ENCODE results near the gene SRPK2. TPM values are rescaled to one million over a fixed set of nuclear protein-coding genes. Genes with fewer than 3 reads are reported as not detected.

Gene SRPK2
- polyA plus RNA-seq, 1 of the 3 experiments (the other 2 are of a cell fraction) = 15.4 TPM

- Histone ChIP-seq H3K79me2 (ENCODE audit: insufficient read depth) (peaks cover 10% of the 10 kb centered on the region; the same call in 1 of the 2 replicates), H3K9ac (no peak overlapping the region), H3K9me3 (no peaks in the 10 kb centered on the region), H3K27ac (ENCODE audit: low read depth in 2 of 2, low read length in 1 of 2) (no peak overlapping the region), H3K4me3 (ENCODE audit: low read depth in 2 of 2, low read length in 1 of 2) (no peak overlapping the region), H3K9me2 (no peaks in the 10 kb centered on the region), H3K27me3 (ENCODE audit: insufficient read depth) (no peaks in the 10 kb centered on the region), H3F3A (replicated peaks; ENCODE audit: insufficient read depth) (peaks cover 9% of the 10 kb centered on the region), H2AFZ (ENCODE audit: low read depth) (no peak overlapping the region), H3K4me2 (no peak overlapping the region), H3K4me1 (ENCODE audit: control insufficient read depth in 1 of 2, insufficient read depth in 2 of 2, low read depth in 1 of 2, low read length in 1 of 2) (peaks cover 0 to 11% of the 10 kb centered on the region in 2 experiments; a peak in 1 of 4 replicates), H3K36me3 (replicated peaks in 1 of 2; ENCODE audit: control insufficient read depth in 1 of 2, insufficient read depth in 2 of 2, low read length in 1 of 2) (peaks cover 4 to 29% of the 10 kb centered on the region in 2 experiments), H4K20me1 (ENCODE audit: insufficient read depth) (no peaks in the 10 kb centered on the region)
- TF ChIP-seq POLR2AphosphoS5 (IDR thresholded peaks at IDR 0.05; ENCODE audit: low read depth, low read length) = no peak
- TF ChIP-seq, protein P1, sequence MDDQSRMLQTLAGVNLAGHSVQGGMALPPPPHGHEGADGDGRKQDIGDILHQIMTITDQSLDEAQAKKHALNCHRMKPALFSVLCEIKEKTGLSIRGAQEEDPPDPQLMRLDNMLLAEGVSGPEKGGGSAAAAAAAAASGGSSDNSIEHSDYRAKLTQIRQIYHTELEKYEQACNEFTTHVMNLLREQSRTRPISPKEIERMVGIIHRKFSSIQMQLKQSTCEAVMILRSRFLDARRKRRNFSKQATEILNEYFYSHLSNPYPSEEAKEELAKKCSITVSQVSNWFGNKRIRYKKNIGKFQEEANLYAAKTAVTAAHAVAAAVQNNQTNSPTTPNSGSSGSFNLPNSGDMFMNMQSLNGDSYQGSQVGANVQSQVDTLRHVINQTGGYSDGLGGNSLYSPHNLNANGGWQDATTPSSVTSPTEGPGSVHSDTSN (IDR thresholded peaks at IDR 0.05) = no peak
- TF ChIP-seq RFX5 (IDR thresholded peaks at IDR 0.05; ENCODE audit: low read length) = no peak
- no peak for TF ChIP-seq TEAD4 (IDR thresholded peaks at IDR 0.05; ENCODE audit: borderline replicate concordance, insufficient read depth)
- TF ChIP-seq EZH2phosphoT487 (IDR thresholded peaks at IDR 0.05; ENCODE audit: borderline replicate concordance, low read depth) = no peak
- TF ChIP-seq MAX (IDR thresholded peaks at IDR 0.05; ENCODE audit: low read depth) = no peak
- TF ChIP-seq RXRA (IDR thresholded peaks at IDR 0.05; ENCODE audit: borderline replicate concordance, low read depth) = no peak
- DNase-seq = no peak
- WGBS (ENCODE audit: low lambda C conversion rate) = 84% methylated on average over 2 of the region's 2 CpGs
- ChIA-PET CTCF (interaction anchor here (0.9 to 1.5 kb wide), 5 partner anchors 13 to 276 kb away, joined by 3 to 5 read pairs (median 3); no protein-coding TSS in a partner anchor), POLR2A (no interaction called here)
These were observed 234.6 kb downstream of the SRPK2 start for GRCh38 chr7:105154084-105154483.

DNA sequence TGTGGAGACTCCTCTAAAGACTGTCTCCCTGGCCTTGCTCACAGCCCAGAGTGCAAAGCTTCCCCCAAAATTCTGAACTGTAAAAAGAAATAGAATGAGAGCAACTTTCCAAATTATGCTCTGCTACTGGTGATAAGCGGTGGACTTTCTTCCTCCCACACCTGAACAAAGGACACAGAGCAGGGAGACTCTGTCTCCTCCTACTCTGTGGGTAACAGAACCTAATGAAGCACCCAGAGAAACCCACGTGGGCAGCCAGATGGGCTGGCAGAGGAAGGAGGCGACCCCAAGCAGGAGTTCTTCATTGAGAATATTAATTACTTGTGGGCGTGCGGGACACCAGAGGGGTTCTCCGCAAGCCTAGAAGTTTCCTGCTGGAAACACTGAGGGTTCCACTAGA, 235.2 kb downstream of the SRPK2 start:
- CTCF ChIA-PET = interaction anchor here (0.9 to 1.5 kb wide), 8 partner anchors 11 to 436 kb away, joined by 3 to 6 read pairs (median 3); no protein-coding TSS in a partner anchor
- Histone ChIP-seq H2AFZ (ENCODE audit: low read depth) (no peak overlapping the region), H3K9me2 (no peaks in the 10 kb centered on the region), H3K9me3 (no peaks in the 10 kb centered on the region), H3K36me3 (replicated peaks in 1 of 2; ENCODE audit: control insufficient read depth in 1 of 2, insufficient read depth in 2 of 2, low read length in 1 of 2) (peaks cover 4 to 26% of the 10 kb centered on the region in 2 experiments), H3K27ac (ENCODE audit: low read depth in 2 of 2, low read length in 1 of 2) (no peak overlapping the region), H3K4me3 (ENCODE audit: low read depth in 2 of 2, low read length in 1 of 2) (no peak overlapping the region), H3K4me1 (ENCODE audit: control insufficient read depth in 1 of 2, insufficient read depth in 2 of 2, low read depth in 1 of 2, low read length in 1 of 2) (peaks cover 0 to 11% of the 10 kb centered on the region in 2 experiments; a peak in 1 of 4 replicates), H3K27me3 (ENCODE audit: insufficient read depth) (no peaks in the 10 kb centered on the region), H3K9ac (no peak overlapping the region), H3K4me2 (no peak overlapping the region), H3K79me2 (ENCODE audit: insufficient read depth) (peaks cover 14% of the 10 kb centered on the region; the same call in 1 of the 2 replicates), H4K20me1 (ENCODE audit: insufficient read depth) (no peaks in the 10 kb centered on the region), H3F3A (replicated peaks; ENCODE audit: insufficient read depth) (peaks cover 9% of the 10 kb centered on the region)
- POLR2A ChIA-PET = no interaction called here
- 92% methylated on average over 6 of the region's 6 CpGs for WGBS (ENCODE audit: low lambda C conversion rate)
- no peak for DNase-seq
- TF ChIP-seq USF2 (IDR thresholded peaks at IDR 0.05; ENCODE audit: borderline replicate concordance, low read depth, low read length) = no peak

DNA sequence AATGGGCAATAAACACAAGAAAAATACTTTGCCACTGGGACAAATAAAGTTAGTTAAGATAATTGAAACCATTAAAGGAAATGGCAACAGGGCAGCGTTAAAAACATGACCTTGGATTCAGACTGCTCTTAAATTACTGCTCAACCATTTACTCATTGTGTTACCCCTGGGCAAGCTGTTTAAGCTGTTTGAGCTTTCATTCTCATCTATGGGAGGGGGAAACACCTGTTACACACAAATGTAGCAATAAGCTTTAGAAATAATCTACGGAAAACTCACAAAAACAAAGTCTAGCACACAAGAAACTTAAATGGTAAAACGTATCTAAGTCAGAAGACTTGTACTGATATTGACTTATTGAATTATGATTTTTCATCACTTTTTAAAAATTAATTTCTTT, 237.6 kb downstream of the SRPK2 start:
- H3K79me2 ChIP-seq (ENCODE audit: insufficient read depth) = peaks cover 24% of the 10 kb centered on the region
- H3K9me3 ChIP-seq = no peaks in the 10 kb centered on the region
- H2AFZ ChIP-seq (ENCODE audit: low read depth) = no peak overlapping the region
- H3K4me2 ChIP-seq = no peak overlapping the region
- no peak overlapping the region for H3K4me3 ChIP-seq (ENCODE audit: low read depth in 2 of 2, low read length in 1 of 2)
- H3K36me3 ChIP-seq (replicated peaks in 1 of 2; ENCODE audit: control insufficient read depth in 1 of 2, insufficient read depth in 2 of 2, low read length in 1 of 2) = peaks cover 6 to 19% of the 10 kb centered on the region in 2 experiments
- no peaks in the 10 kb centered on the region for H3K9me2 ChIP-seq
- H3F3A ChIP-seq (replicated peaks; ENCODE audit: insufficient read depth) = peaks cover 10% of the 10 kb centered on the region
- WGBS (ENCODE audit: low lambda C conversion rate) = 92% methylated on average over 3 of the region's 3 CpGs
- no peak for DNase-seq
- TF ChIP-seq YY1 (IDR thresholded peaks at IDR 0.05; ENCODE audit: low read depth) (no peak), FOSL2 (IDR thresholded peaks at IDR 0.05; ENCODE audit: borderline replicate concordance, low read depth) (no peak), EZH2phosphoT487 (IDR thresholded peaks at IDR 0.05; ENCODE audit: borderline replicate concordance, low read depth) (no peak), GABPA (IDR thresholded peaks at IDR 0.05; ENCODE audit: low read depth) (no peak), NRF1 (IDR thresholded peaks at IDR 0.05; ENCODE audit: low read depth, low read length) (no peak), RCOR1 (IDR thresholded peaks at IDR 0.05; ENCODE audit: low read length) (no peak), TCF12 (IDR thresholded peaks at IDR 0.05) (no peak)
- TF ChIP-seq, protein P2, sequence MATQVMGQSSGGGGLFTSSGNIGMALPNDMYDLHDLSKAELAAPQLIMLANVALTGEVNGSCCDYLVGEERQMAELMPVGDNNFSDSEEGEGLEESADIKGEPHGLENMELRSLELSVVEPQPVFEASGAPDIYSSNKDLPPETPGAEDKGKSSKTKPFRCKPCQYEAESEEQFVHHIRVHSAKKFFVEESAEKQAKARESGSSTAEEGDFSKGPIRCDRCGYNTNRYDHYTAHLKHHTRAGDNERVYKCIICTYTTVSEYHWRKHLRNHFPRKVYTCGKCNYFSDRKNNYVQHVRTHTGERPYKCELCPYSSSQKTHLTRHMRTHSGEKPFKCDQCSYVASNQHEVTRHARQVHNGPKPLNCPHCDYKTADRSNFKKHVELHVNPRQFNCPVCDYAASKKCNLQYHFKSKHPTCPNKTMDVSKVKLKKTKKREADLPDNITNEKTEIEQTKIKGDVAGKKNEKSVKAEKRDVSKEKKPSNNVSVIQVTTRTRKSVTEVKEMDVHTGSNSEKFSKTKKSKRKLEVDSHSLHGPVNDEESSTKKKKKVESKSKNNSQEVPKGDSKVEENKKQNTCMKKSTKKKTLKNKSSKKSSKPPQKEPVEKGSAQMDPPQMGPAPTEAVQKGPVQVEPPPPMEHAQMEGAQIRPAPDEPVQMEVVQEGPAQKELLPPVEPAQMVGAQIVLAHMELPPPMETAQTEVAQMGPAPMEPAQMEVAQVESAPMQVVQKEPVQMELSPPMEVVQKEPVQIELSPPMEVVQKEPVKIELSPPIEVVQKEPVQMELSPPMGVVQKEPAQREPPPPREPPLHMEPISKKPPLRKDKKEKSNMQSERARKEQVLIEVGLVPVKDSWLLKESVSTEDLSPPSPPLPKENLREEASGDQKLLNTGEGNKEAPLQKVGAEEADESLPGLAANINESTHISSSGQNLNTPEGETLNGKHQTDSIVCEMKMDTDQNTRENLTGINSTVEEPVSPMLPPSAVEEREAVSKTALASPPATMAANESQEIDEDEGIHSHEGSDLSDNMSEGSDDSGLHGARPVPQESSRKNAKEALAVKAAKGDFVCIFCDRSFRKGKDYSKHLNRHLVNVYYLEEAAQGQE (IDR thresholded peaks at IDR 0.05; ENCODE audit: low read depth, low read length) = no peak
- TF ChIP-seq, protein P3, sequence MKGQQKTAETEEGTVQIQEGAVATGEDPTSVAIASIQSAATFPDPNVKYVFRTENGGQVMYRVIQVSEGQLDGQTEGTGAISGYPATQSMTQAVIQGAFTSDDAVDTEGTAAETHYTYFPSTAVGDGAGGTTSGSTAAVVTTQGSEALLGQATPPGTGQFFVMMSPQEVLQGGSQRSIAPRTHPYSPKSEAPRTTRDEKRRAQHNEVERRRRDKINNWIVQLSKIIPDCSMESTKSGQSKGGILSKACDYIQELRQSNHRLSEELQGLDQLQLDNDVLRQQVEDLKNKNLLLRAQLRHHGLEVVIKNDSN (IDR thresholded peaks at IDR 0.05; ENCODE audit: borderline replicate concordance, low read depth) = no peak
- no peak overlapping the region for H3K9ac ChIP-seq
- no peak overlapping the region for H3K27ac ChIP-seq (ENCODE audit: low read depth in 2 of 2, low read length in 1 of 2)
- H3K27me3 ChIP-seq (ENCODE audit: insufficient read depth) = no peaks in the 10 kb centered on the region
- POLR2A ChIA-PET = no interaction called here
- no peaks in the 10 kb centered on the region for H4K20me1 ChIP-seq (ENCODE audit: insufficient read depth)
- H3K4me1 ChIP-seq (ENCODE audit: control insufficient read depth in 1 of 2, insufficient read depth in 2 of 2, low read depth in 1 of 2, low read length in 1 of 2) = peaks cover 0 to 11% of the 10 kb centered on the region in 2 experiments; a peak in 1 of 4 replicates
- CTCF ChIA-PET = no interaction called here

All from SK-N-SH (cell line).